GM12878 (cell line): ENCODE data around the gene DNPEP. TPM values are rescaled to one million over a fixed set of nuclear protein-coding genes. Genes with fewer than 3 reads are reported as not detected.
A peak's percentile ranks its signal among the peaks of the same experiment; 100 is the strongest.

ENCODE experiments used
- ATAC-seq: fragments of 200-7000 bp; cut with Tn5 transposase; 3 replicates; pipeline ENCODE4 v1.9.1; 2020; ENCODE audit warnings: mild to moderate bottlenecking, moderate library complexity
- BruUV-seq: library from RNA; stranded (reverse); fragments of 400-500 nt; replicated peaks from 2 replicates; lab custom pipeline; 2021; lab: Mats Ljungman, UMichigan
- CTCF ChIA-PET: fragments of 300-600 bp; sonication (Branson Sonifier 250); formaldehyde crosslinking; extraction: SDS; loops from one replicate; lab custom pipeline; 2021; ENCODE audit warnings: inconsistent platforms; lab: Yijun Ruan, JAX
- POLR2A ChIA-PET: fragments of 350-600 bp; formaldehyde crosslinking; extraction: SDS; loops from one replicate; lab custom pipeline; 2021; ENCODE audit warnings: inconsistent platforms; lab: Charles Lee
- RAD21 ChIA-PET: fragments of 300-600 bp; sonication (Branson Sonifier 250); formaldehyde crosslinking; loops from one replicate; lab custom pipeline; 2023; ENCODE audit warnings: antibody characterized with exemption; ENCODE audit not compliant: unreplicated experiment; lab: Charles Lee
- SMC1A ChIA-PET: fragments of 300-600 bp; sonication (Branson Sonifier 250); formaldehyde crosslinking; loops from one replicate; lab custom pipeline; 2023; ENCODE audit not compliant: unreplicated experiment, uncharacterized antibody; lab: Charles Lee
- DNase-seq: peaks from one replicate; pipeline ENCODE4 v3.0.0-alpha.2; 2011; ENCODE audit warnings: low read depth, low spot score
- FAIRE-seq: peaks from 3 replicates; lab custom pipeline; 2011; peaks lifted over from hg19 to GRCh38; lab: Jason Lieb, UNC
- H2AFZ ChIP-seq: 2 replicates; pipeline ENCODE4 v1.6.0; 2011; ENCODE audit warnings: low read depth, low read length, control low read depth; ENCODE audit not compliant: control insufficient read depth
- H3K27ac ChIP-seq: 2 replicates; pipeline ENCODE4 v1.5.1; 2011; ENCODE audit warnings: control low read depth; ENCODE audit not compliant: control insufficient read depth, insufficient read depth
- H3K27me3 ChIP-seq, 2 experiments: replicated peaks in 1 of 2; 2 replicates each; pipeline versions ENCODE4 v1.6.0 to v1.6.1; 2011; ENCODE audit warnings: low read length in 1 of 2; ENCODE audit not compliant: control insufficient read depth in 2 of 2, insufficient read depth in 2 of 2
- H3K36me3 ChIP-seq, 2 experiments: 2 replicates each; pipeline ENCODE4 v1.5.1; 2011; ENCODE audit warnings: low read length in 1 of 2; ENCODE audit not compliant: control insufficient read depth in 2 of 2, insufficient read depth in 2 of 2
- H3K4me1 ChIP-seq: 2 replicates; pipeline ENCODE4 v1.6.1; 2011; ENCODE audit warnings: mild to moderate bottlenecking, low read length, moderate library complexity, mixed read lengths; ENCODE audit not compliant: control insufficient read depth, insufficient read depth
- H3K4me2 ChIP-seq: 2 replicates; pipeline ENCODE4 v1.6.0; 2011; ENCODE audit warnings: control low read depth; ENCODE audit not compliant: control insufficient read depth, insufficient read depth
- H3K4me3 ChIP-seq: fragments of 200-600 bp; sonication (generic); 2 replicates; pipeline ENCODE4 v1.5.1; 2016
- H3K79me2 ChIP-seq: 2 replicates; pipeline ENCODE4 v1.6.0; 2011; ENCODE audit warnings: low read length; ENCODE audit not compliant: control insufficient read depth, insufficient read depth
- H3K9ac ChIP-seq: 2 replicates; pipeline ENCODE4 v1.8.0; 2011; ENCODE audit warnings: low read length, control low read depth, mixed read lengths; ENCODE audit not compliant: control insufficient read depth, insufficient read depth
- H3K9me3 ChIP-seq: replicated peaks from 3 replicates; pipeline ENCODE4 v1.5.1; 2011; ENCODE audit warnings: mild to moderate bottlenecking, low read length; ENCODE audit not compliant: control insufficient read depth, insufficient read depth
- H4K20me1 ChIP-seq: 2 replicates; pipeline ENCODE4 v1.6.0; 2011; ENCODE audit not compliant: control insufficient read depth, insufficient read depth
- MYB ChIP-seq: fragments of 150-350 bp; IDR thresholded peaks from 2 replicates; pipeline ENCODE4 v1.6.1; 2014; ENCODE audit warnings: mild to moderate bottlenecking, low read depth, low read length, borderline replicate concordance
- RAD21 ChIP-seq: IDR thresholded peaks from 2 replicates; pipeline ENCODE4 v1.6.1; 2011; ENCODE audit warnings: mild to moderate bottlenecking, low read depth, low read length, moderate library complexity; ENCODE audit not compliant: insufficient read depth
- SREBF1 ChIP-seq: IDR thresholded peaks from 2 replicates; pipeline ENCODE4 v1.6.1; 2012; ENCODE audit warnings: mild to moderate bottlenecking, low read length
- TAF1 ChIP-seq: IDR thresholded peaks from 2 replicates; pipeline ENCODE4 v1.6.1; 2011; ENCODE audit warnings: mild to moderate bottlenecking, low read depth, low read length, borderline replicate concordance
- WGBS: methylation state at CpG from one replicate; pipeline ENCODE4 v1.1.6; 2016; ENCODE audit warnings: low lambda C conversion rate; ENCODE audit not compliant: insufficient replicate concordance, insufficient coverage; ENCODE audit errors: missing lambda C conversion rate; 5-methylcytosine and 5-hydroxymethylcytosine counted together
- in situ Hi-C: fragments of 300-500 bp; cut with MboI; formaldehyde crosslinking; loops from 9 replicates; pipeline ENCODE4 v1.14.3; 2018; ENCODE audit warnings: mixed read lengths
- intact Hi-C: fragments of 100-400 bp; cut with micrococcal nuclease; formaldehyde crosslinking; loops from one replicate; pipeline ENCODE4 v1.14.2; 2022; ENCODE audit not compliant: unreplicated experiment
- polyA plus RNA-seq, 11 experiments: library from polyadenylated mRNA; depleted of rRNA in 4 of 11; unstranded in 6 of 11; stranded (reverse) in 5 of 11; fragments of >200 nt; fragmentation: Nextera tagmentation in 4 of 11; fragmentation: Illumina TruSeq in 1 of 11; extraction: Ambion mirVana in 4 of 11; extraction: Trizol in 1 of 11; gene quantifications; 1 replicate in 1 of 11; 2 replicates in 10 of 11; pipeline versions ENCODE4 v1.2.1 to v1.2.3, GENCODE V29; 2011 to 2016; ENCODE audit warnings: inconsistent platforms in 2 of 11, missing spikeins in 2 of 11, low read depth in 1 of 11
- total RNA-seq, 4 experiments: library from RNA; depleted of rRNA in 3 of 4; stranded (reverse); fragments of >200 nt in 3 of 4; fragmentation: Illumina TruSeq in 1 of 4; extraction: Trizol in 1 of 4; gene quantifications; 2 replicates each; pipeline versions ENCODE4 v1.2.1 to v1.2.3, GENCODE V29; 2013 to 2021
- TF ChIP-seq, protein P1 (sequence below): fragments of 450-650 bp; IDR thresholded peaks from 2 replicates; pipeline ENCODE4 v1.6.1; 2017; ENCODE audit warnings: antibody characterized with exemption, mild to moderate bottlenecking, moderate library complexity
- TF ChIP-seq, protein P2 (sequence below): IDR thresholded peaks from 2 replicates; pipeline ENCODE4 v1.6.1; 2011; ENCODE audit warnings: borderline replicate concordance, low read depth, mild to moderate bottlenecking, moderate library complexity, mixed read lengths, low read length; ENCODE audit not compliant: insufficient read depth; ENCODE audit errors: extremely low read length
- TF ChIP-seq, protein P3 (sequence below): IDR thresholded peaks from 2 replicates; pipeline ENCODE4 v1.6.1; 2011; ENCODE audit warnings: borderline replicate concordance, low read depth, mild to moderate bottlenecking, moderate library complexity, low read length; ENCODE audit not compliant: insufficient read depth, poor library complexity, severe bottlenecking
- TF ChIP-seq, protein P4 (sequence below): fragments of 450-650 bp; conservative IDR thresholded peaks from 2 replicates; pipeline ENCODE4 v1.6.1; 2017; ENCODE audit warnings: mild to moderate bottlenecking, moderate library complexity

DNPEP gene
- total and polyA plus RNA-seq, 10 of the 15 experiments (the other 5 are each of a cell fraction or from before 2014, with no cell fraction given) = 33.1 to 82.0 (median 64.1) TPM

DNA sequence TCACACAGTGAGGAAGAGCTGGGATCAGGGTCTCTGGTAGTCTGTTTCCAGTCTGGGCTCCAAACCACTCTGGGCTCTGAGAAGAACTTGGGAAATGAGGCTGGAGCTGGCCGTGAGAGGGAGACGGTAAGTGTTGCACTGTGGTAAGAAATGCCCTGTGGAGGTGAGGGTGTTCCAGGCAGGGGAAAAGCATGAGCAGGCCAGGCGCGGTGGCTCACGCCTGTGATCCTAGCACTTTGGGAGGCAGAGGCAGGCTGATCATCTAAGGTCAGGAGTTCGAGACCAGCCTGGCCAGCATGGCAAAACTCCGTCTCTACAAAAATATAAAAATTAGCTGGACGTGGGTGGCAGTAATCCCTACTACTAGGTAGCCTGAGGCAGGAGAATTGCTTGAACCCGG lies 16.1 kb upstream of the DNPEP start (continued):
- TF ChIP-seq, protein P1, sequence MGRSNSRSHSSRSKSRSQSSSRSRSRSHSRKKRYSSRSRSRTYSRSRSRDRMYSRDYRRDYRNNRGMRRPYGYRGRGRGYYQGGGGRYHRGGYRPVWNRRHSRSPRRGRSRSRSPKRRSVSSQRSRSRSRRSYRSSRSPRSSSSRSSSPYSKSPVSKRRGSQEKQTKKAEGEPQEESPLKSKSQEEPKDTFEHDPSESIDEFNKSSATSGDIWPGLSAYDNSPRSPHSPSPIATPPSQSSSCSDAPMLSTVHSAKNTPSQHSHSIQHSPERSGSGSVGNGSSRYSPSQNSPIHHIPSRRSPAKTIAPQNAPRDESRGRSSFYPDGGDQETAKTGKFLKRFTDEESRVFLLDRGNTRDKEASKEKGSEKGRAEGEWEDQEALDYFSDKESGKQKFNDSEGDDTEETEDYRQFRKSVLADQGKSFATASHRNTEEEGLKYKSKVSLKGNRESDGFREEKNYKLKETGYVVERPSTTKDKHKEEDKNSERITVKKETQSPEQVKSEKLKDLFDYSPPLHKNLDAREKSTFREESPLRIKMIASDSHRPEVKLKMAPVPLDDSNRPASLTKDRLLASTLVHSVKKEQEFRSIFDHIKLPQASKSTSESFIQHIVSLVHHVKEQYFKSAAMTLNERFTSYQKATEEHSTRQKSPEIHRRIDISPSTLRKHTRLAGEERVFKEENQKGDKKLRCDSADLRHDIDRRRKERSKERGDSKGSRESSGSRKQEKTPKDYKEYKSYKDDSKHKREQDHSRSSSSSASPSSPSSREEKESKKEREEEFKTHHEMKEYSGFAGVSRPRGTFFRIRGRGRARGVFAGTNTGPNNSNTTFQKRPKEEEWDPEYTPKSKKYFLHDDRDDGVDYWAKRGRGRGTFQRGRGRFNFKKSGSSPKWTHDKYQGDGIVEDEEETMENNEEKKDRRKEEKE = no peak
- TF ChIP-seq, protein P2, sequence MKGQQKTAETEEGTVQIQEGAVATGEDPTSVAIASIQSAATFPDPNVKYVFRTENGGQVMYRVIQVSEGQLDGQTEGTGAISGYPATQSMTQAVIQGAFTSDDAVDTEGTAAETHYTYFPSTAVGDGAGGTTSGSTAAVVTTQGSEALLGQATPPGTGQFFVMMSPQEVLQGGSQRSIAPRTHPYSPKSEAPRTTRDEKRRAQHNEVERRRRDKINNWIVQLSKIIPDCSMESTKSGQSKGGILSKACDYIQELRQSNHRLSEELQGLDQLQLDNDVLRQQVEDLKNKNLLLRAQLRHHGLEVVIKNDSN = no peak

DNA sequence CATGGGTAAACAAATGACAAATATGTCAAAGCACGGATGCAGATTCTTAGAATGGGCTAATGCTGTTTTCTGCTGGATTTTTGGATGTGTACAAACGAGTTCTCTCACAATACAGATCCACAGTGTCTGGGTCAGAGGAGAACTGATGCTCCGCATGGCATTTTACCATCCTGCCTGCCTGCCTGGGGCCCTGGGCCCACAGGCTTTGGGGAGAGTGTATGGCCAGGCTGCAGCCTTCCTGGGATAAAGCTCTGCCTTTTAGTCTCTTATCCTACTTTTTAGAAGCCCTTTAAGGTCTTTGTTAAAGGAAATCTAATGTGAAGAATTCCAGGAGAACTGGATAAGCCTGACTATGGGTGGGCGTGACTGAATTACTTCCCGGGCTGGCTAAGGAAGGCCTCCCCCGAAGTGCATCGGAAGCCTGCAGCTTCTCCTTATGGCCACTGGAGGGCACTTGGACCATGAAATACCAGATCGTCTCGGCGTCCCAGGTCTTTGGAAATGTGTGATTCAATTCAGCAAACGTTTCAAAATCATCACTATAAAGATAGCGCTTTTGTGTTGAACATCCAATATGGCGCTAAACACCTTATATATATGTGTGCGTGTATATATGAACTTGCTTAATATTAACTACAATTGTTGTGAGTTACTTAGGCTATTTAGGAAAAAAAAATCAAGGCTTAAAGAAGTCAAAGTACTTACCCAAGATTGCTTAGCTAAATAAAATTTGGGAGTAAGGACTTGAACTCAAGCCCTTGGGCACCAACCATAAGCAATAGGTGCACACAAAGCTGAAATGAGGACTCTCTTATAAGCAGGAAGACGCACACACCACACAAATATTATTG lies 15.2 kb upstream of the DNPEP start:
- CTCF ChIA-PET = interaction anchor here (0.7 to 6.2 kb wide), 22 partner anchors 10 to 239 kb away, joined by 3 to 83 read pairs (median 4); partner anchors contain the start of genes DNPEP, GMPPA and SPEG
- FAIRE-seq (peak; percentile 96), DNase-seq (no peak), ATAC-seq (peak; percentile 93)
- Histone ChIP-seq H3K27ac (no peak overlapping the region), H3K79me2 (no peaks in the 10 kb centered on the region), H3K36me3 (no peaks in the 10 kb centered on the region), H4K20me1 (no peaks in the 10 kb centered on the region), H3K9ac (no peak overlapping the region), H2AFZ (no peak overlapping the region), H3K27me3 (no peaks in the 10 kb centered on the region; a peak in 1 of 4 replicates), H3K4me1 (no peaks in the 10 kb centered on the region), H3K9me3 (no peaks in the 10 kb centered on the region), H3K4me2 (no peak overlapping the region), H3K4me3 (no peak overlapping the region)
- RAD21 ChIA-PET = interaction anchor here (0.7 to 3.3 kb wide), 6 partner anchors 15 to 127 kb away, joined by 3 to 18 read pairs (median 4); partner anchors contain the start of genes DNPEP and GMPPA
- in situ Hi-C loops (loop anchor here (5.0 kb wide), 1 partner anchor 129 kb away; no protein-coding TSS in a partner anchor), intact Hi-C loops (loop anchor here (1.0 to 5.0 kb wide), 2 partner anchors 127 to 284 kb away; no protein-coding TSS in a partner anchor)
- POLR2A ChIA-PET = no interaction called here
- WGBS = 11% methylated on average over 15 of the region's 15 CpGs
- BruUV-seq = no TSS peak
- SMC1A ChIA-PET = interaction anchor here (0.7 to 2.3 kb wide), 9 partner anchors 11 to 250 kb away, joined by 3 to 12 read pairs (median 3); partner anchors contain the start of genes CHPF and TMEM198
- TF ChIP-seq RAD21 (peak; percentile 84), SREBF1 (no peak), MYB (no peak), TAF1 (no peak)
- TF ChIP-seq, protein P3, sequence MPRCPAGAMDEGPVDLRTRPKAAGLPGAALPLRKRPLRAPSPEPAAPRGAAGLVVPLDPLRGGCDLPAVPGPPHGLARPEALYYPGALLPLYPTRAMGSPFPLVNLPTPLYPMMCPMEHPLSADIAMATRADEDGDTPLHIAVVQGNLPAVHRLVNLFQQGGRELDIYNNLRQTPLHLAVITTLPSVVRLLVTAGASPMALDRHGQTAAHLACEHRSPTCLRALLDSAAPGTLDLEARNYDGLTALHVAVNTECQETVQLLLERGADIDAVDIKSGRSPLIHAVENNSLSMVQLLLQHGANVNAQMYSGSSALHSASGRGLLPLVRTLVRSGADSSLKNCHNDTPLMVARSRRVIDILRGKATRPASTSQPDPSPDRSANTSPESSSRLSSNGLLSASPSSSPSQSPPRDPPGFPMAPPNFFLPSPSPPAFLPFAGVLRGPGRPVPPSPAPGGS = no peak
- TF ChIP-seq, protein P4, sequence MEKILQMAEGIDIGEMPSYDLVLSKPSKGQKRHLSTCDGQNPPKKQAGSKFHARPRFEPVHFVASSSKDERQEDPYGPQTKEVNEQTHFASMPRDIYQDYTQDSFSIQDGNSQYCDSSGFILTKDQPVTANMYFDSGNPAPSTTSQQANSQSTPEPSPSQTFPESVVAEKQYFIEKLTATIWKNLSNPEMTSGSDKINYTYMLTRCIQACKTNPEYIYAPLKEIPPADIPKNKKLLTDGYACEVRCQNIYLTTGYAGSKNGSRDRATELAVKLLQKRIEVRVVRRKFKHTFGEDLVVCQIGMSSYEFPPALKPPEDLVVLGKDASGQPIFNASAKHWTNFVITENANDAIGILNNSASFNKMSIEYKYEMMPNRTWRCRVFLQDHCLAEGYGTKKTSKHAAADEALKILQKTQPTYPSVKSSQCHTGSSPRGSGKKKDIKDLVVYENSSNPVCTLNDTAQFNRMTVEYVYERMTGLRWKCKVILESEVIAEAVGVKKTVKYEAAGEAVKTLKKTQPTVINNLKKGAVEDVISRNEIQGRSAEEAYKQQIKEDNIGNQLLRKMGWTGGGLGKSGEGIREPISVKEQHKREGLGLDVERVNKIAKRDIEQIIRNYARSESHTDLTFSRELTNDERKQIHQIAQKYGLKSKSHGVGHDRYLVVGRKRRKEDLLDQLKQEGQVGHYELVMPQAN = no peak
